H9 (cell line): Measurements from ENCODE around the gene KIF1A. TPM values are rescaled to one million over a fixed set of nuclear protein-coding genes. Genes with fewer than 3 reads are reported as not detected.

Experiments used
- DNase-seq: peaks from one replicate; pipeline ENCODE4 v3.0.0-alpha.2; 2017
- H2AFZ ChIP-seq: one replicate; pipeline ENCODE4 v1.6.1; 2013; ENCODE audit warnings: mild to moderate bottlenecking, low read length, control low read depth, moderate library complexity
- H2AK5ac ChIP-seq: 2 replicates; pipeline ENCODE4 v1.6.1; 2013; ENCODE audit warnings: low read length, control low read depth, mixed read lengths; ENCODE audit not compliant: insufficient read length
- H2BK120ac ChIP-seq: one replicate; pipeline ENCODE4 v1.6.1; 2013; ENCODE audit warnings: low read depth, mild to moderate bottlenecking, low read length, control low read depth, inconsistent platforms; ENCODE audit not compliant: poor library complexity, severe bottlenecking
- H2BK12ac ChIP-seq: 2 replicates; pipeline ENCODE4 v1.6.1; 2013; ENCODE audit warnings: low read length, control low read depth, mixed read lengths, low read depth; ENCODE audit not compliant: insufficient read length
- H2BK15ac ChIP-seq: 2 replicates; pipeline ENCODE4 v1.6.1; 2013; ENCODE audit warnings: low read depth, low read length, control low read depth
- H2BK20ac ChIP-seq: one replicate; pipeline ENCODE4 v1.6.1; 2013; ENCODE audit warnings: low read depth, mild to moderate bottlenecking, low read length, control low read depth, inconsistent platforms; ENCODE audit not compliant: poor library complexity, severe bottlenecking
- H2BK5ac ChIP-seq: 2 replicates; pipeline ENCODE4 v1.6.1; 2013; ENCODE audit warnings: low read length, control low read depth, mixed read lengths; ENCODE audit not compliant: insufficient read length
- H3K14ac ChIP-seq: 2 replicates; pipeline ENCODE4 v1.6.1; 2013; ENCODE audit warnings: low read length, control low read depth; ENCODE audit not compliant: insufficient read depth
- H3K18ac ChIP-seq: 2 replicates; pipeline ENCODE4 v1.6.1; 2013; ENCODE audit warnings: low read depth, mild to moderate bottlenecking, mixed read lengths, low read length, control low read depth; ENCODE audit not compliant: insufficient read length
- H3K23ac ChIP-seq: 2 replicates; pipeline ENCODE4 v1.6.1; 2013; ENCODE audit warnings: low read length, control low read depth, mixed read lengths, low read depth; ENCODE audit not compliant: insufficient read length
- H3K23me2 ChIP-seq: 2 replicates; pipeline ENCODE4 v1.6.1; 2013; ENCODE audit warnings: low read depth, mild to moderate bottlenecking, mixed read lengths, low read length, control low read depth; ENCODE audit not compliant: insufficient read length, poor library complexity, severe bottlenecking
- H3K27ac ChIP-seq: 2 replicates; pipeline ENCODE4 v1.5.1; 2013; ENCODE audit warnings: low read length, control low read depth, mixed read lengths, low read depth; ENCODE audit not compliant: insufficient read length
- H3K27me3 ChIP-seq: 2 replicates; pipeline ENCODE4 v1.6.1; 2013; ENCODE audit warnings: low read length, control low read depth, inconsistent platforms; ENCODE audit not compliant: insufficient read depth
- H3K4ac ChIP-seq: 2 replicates; pipeline ENCODE4 v1.6.1; 2013; ENCODE audit warnings: low read depth, mild to moderate bottlenecking, control low read depth, inconsistent platforms, low read length, moderate library complexity
- H3K4me1 ChIP-seq: 2 replicates; pipeline ENCODE4 v1.6.1; 2013; ENCODE audit warnings: low read length, control low read depth, inconsistent platforms; ENCODE audit not compliant: insufficient read depth
- H3K4me2 ChIP-seq: 2 replicates; pipeline ENCODE4 v1.6.1; 2013; ENCODE audit warnings: low read length, control low read depth, mixed read lengths; ENCODE audit not compliant: insufficient read length, insufficient read depth
- H3K56ac ChIP-seq: 2 replicates; pipeline ENCODE4 v1.6.1; 2013; ENCODE audit warnings: low read depth, mild to moderate bottlenecking, mixed read lengths, low read length, control low read depth; ENCODE audit not compliant: insufficient read length
- H3K79me1 ChIP-seq: 2 replicates; pipeline ENCODE4 v1.6.1; 2013; ENCODE audit warnings: low read depth, mild to moderate bottlenecking, moderate library complexity, low read length, control low read depth, inconsistent platforms; ENCODE audit not compliant: insufficient read depth, poor library complexity, severe bottlenecking
- H3K79me2 ChIP-seq: 2 replicates; pipeline ENCODE4 v1.6.1; 2013; ENCODE audit warnings: low read length, control low read depth, inconsistent platforms; ENCODE audit not compliant: insufficient read depth
- H3K9ac ChIP-seq: 2 replicates; pipeline ENCODE4 v1.6.1; 2013; ENCODE audit warnings: low read length, control low read depth, mixed read lengths; ENCODE audit not compliant: insufficient read length; ENCODE audit errors: extremely low read depth
- H3K9me3 ChIP-seq: one replicate; pipeline ENCODE4 v1.6.1; 2013; ENCODE audit warnings: low read depth, low read length, inconsistent platforms; ENCODE audit not compliant: control insufficient read depth
- H3T11ph ChIP-seq: one replicate; pipeline ENCODE4 v1.6.1; 2013; ENCODE audit warnings: mild to moderate bottlenecking, low read length, control low read depth, inconsistent platforms
- H4K20me1 ChIP-seq: one replicate; pipeline ENCODE4 v1.6.1; 2013; ENCODE audit not compliant: control insufficient read depth, insufficient read length, insufficient read depth
- H4K5ac ChIP-seq: 2 replicates; pipeline ENCODE4 v1.6.1; 2013; ENCODE audit warnings: low read depth, mild to moderate bottlenecking, mixed read lengths, low read length, control low read depth; ENCODE audit not compliant: insufficient read length
- H4K8ac ChIP-seq: replicated peaks from 2 replicates; pipeline ENCODE4 v1.6.1; 2013; ENCODE audit warnings: low read length, control low read depth, mixed read lengths, low read depth; ENCODE audit not compliant: insufficient read length
- H4K91ac ChIP-seq: 2 replicates; pipeline ENCODE4 v1.6.1; 2013; ENCODE audit warnings: low read depth, mild to moderate bottlenecking, moderate library complexity, mixed read lengths, low read length, control low read depth; ENCODE audit not compliant: insufficient read length
- H3K27ac Mint-ChIP-seq, 3 experiments: 2 replicates in 2 of 3; 3 replicates in 1 of 3; pipeline ENCODE4 v1.8.0; 2020 to 2021; ENCODE audit warnings: mixed read lengths in 3 of 3, mild to moderate bottlenecking in 1 of 3, moderate library complexity in 1 of 3
- H3K27me3 Mint-ChIP-seq: 2 replicates; pipeline ENCODE4 v1.8.0; 2021; ENCODE audit warnings: low read depth, mild to moderate bottlenecking, moderate library complexity, mixed read lengths
- H3K36me3 Mint-ChIP-seq, 3 experiments: 2 replicates in 2 of 3; 3 replicates in 1 of 3; pipeline ENCODE4 v1.8.0; 2020 to 2021; ENCODE audit warnings: low read depth in 3 of 3, mixed read lengths in 3 of 3; ENCODE audit not compliant: insufficient read depth in 1 of 3
- H3K4me1 Mint-ChIP-seq, 2 experiments: 2 replicates each; pipeline ENCODE4 v1.8.0; 2020; ENCODE audit warnings: mixed read lengths in 2 of 2
- H3K4me3 Mint-ChIP-seq, 2 experiments: 2 replicates in 1 of 2; 3 replicates in 1 of 2; pipeline ENCODE4 v1.8.0; 2020 to 2021; ENCODE audit warnings: mild to moderate bottlenecking in 2 of 2, mixed read lengths in 2 of 2, moderate library complexity in 1 of 2
- H3K9me3 Mint-ChIP-seq, 2 experiments: 2 replicates in 1 of 2; 3 replicates in 1 of 2; pipeline ENCODE4 v1.8.0; 2020; ENCODE audit warnings: mild to moderate bottlenecking in 2 of 2, mixed read lengths in 2 of 2, moderate library complexity in 1 of 2
- CTCF ChIP-seq: fragments of 200-600 bp; sonication (generic); conservative IDR thresholded peaks from 3 replicates; pipeline ENCODE4 v1.8.0; 2021; ENCODE audit warnings: antibody characterized with exemption, mild to moderate bottlenecking
- WGBS: extraction: QIAGEN DNeasy Blood & Tissue Kit; methylation state at CpG from one replicate; pipeline ENCODE4 v1.1.7; 2013; ENCODE audit warnings: missing lambda C conversion rate, low lambda C conversion rate, mixed read lengths; ENCODE audit not compliant: insufficient read length; ENCODE audit errors: extremely low coverage; 5-methylcytosine and 5-hydroxymethylcytosine counted together
- total RNA-seq: library from RNA; stranded (reverse); gene quantifications from 2 replicates; pipeline ENCODE4 v1.2.1, GENCODE V29; 2021

Gene KIF1A
- total RNA-seq, 1 experiment from 2014 or later, result 204 TPM

- no peak for TF ChIP-seq CTCF
- Histone ChIP-seq H3K79me1 (no peaks in the 10 kb centered on the region), H3K4me2 (peak overlapping the region; percentile 98), H3K27me3 (peaks cover 2% of the 10 kb centered on the region), H2AK5ac (no peak overlapping the region), H2BK12ac (no peak overlapping the region), H3K14ac (no peak overlapping the region; the same call in 1 of the 2 replicates), H3K18ac (no peak overlapping the region), H3K9ac (peak overlapping the region; percentile 47), H3K27ac (no peak overlapping the region), H2BK120ac (no peak overlapping the region), H2BK15ac (no peak overlapping the region), H3T11ph (no peak overlapping the region), H2AFZ (peak overlapping the region; percentile 78), H2BK20ac (no peak overlapping the region), H3K23ac (no peak overlapping the region), H3K56ac (no peak overlapping the region), H3K23me2 (peaks cover 6% of the 10 kb centered on the region), H3K4ac (no peak overlapping the region), H4K91ac (no peak overlapping the region), H3K79me2 (no peaks in the 10 kb centered on the region), H4K5ac (no peak overlapping the region), H3K4me1 (no peaks in the 10 kb centered on the region), H4K8ac (no peak overlapping the region), H3K9me3 (no peaks in the 10 kb centered on the region), H4K20me1 (no peaks in the 10 kb centered on the region), H2BK5ac (no peak overlapping the region)
- no peaks in the 10 kb centered on the region; a peak in 1 of 7 replicates for H3K36me3 Mint-ChIP-seq
- no CpG with 5 or more reads among the region's 27 CpGs for WGBS
- no peaks in the 10 kb centered on the region; a peak in 1 of 5 replicates for H3K9me3 Mint-ChIP-seq
- H3K4me3 Mint-ChIP-seq, result peak overlapping the region; percentile 63 to 88
- H3K27me3 Mint-ChIP-seq, result peaks cover 66% of the 10 kb centered on the region
- DNase-seq, result peak; percentile 50
- no peak overlapping the region for H3K27ac Mint-ChIP-seq
- peaks cover 2 to 7% of the 10 kb centered on the region in 2 experiments for H3K4me1 Mint-ChIP-seq
Measured at GRCh38 chr2:240831594-240832204, 11.7 kb upstream of the KIF1A start.
